PC-9 (cell line): Measurements from ENCODE around the gene SLC45A2.

ENCODE experiments used
- CTCF ChIP-seq: fragments of 200-600 bp; sonication (generic); conservative IDR thresholded peaks from 2 replicates; pipeline ENCODE4 v1.6.1; 2017; ENCODE audit warnings: mixed run types, antibody characterized with exemption, mild to moderate bottlenecking, moderate library complexity
- EZH2 ChIP-seq: fragments of 200-600 bp; sonication (generic); IDR thresholded peaks from 2 replicates; pipeline ENCODE4 v1.8.0; 2017; ENCODE audit warnings: antibody characterized with exemption, low read depth

GRCh38 chr5:33984671-33985124 is at the start of gene SLC45A2:
- TF ChIP-seq CTCF (no peak), EZH2 (no peak)
